ENCODE results near the gene DTNA. TPM values are rescaled to one million over a fixed set of nuclear protein-coding genes. Genes with fewer than 3 reads are reported as not detected.

The DTNA gene
- total RNA-seq, 5 donors from 2014 or later (not counting 1 experiment from before 2014, with no cell fraction given) = 0.18 TPM; not detected in 4

- POLR2A ChIA-PET = no interaction called here
- WGBS (ENCODE audit: insufficient coverage) = 100% methylated on average over 2 of the region's 7 CpGs
- ATAC-seq (replicated peaks in 1 of 4) = no peak
Measured at GRCh38 chr18:34859496-34859895, 149.4 kb downstream of the DTNA start.

GRCh38 chr18:34862561-34862960, 152.5 kb downstream of the DTNA start:
- Histone ChIP-seq H3K36me3 (ENCODE audit: control insufficient read depth in 2 of 2, extremely low read depth in 1 of 2, insufficient read depth in 1 of 2, low read length in 1 of 2) (no peaks in the 10 kb centered on the region), H3K27me3 (replicated peaks in 1 of 2; ENCODE audit: control insufficient read depth in 2 of 2, extremely low read depth in 1 of 2, insufficient read depth in 2 of 2, low read length in 1 of 2) (no peaks in the 10 kb centered on the region), H3K4me1 (ENCODE audit: control insufficient read depth in 1 of 2, extremely low read depth in 1 of 2, insufficient read depth in 2 of 2, low read length in 2 of 2) (peaks cover 7% of the 10 kb centered on the region in 2 experiments), H3K27ac (ENCODE audit: low read length) (no peak overlapping the region), H3K9me3 (no peaks in the 10 kb centered on the region), H3K4me3 (ENCODE audit: control insufficient read depth in 1 of 2, extremely low read depth in 1 of 2, low read length in 1 of 2) (no peak overlapping the region)
- no CpG with 5 or more reads among the region's 3 CpGs for WGBS (ENCODE audit: insufficient coverage)
- ATAC-seq (replicated peaks in 1 of 4) = no peak
- CTCF ChIA-PET = no interaction called here
- no peaks in the 10 kb centered on the region for H3K36me3 Mint-ChIP-seq
- peaks cover 0 to 21% (median 9%) of the 10 kb centered on the region in 3 donors for H3K4me1 Mint-ChIP-seq
- POLR2A ChIA-PET = no interaction called here
- H3K4me3 Mint-ChIP-seq = no peak overlapping the region
- DNase-seq = no peak
- no peaks in the 10 kb centered on the region for H3K9me3 Mint-ChIP-seq
- no peak overlapping the region for H3K27ac Mint-ChIP-seq
- no peaks in the 10 kb centered on the region for H3K27me3 Mint-ChIP-seq

More at GRCh38 chr18:34859496-34859895, 149.4 kb downstream of the DTNA start:
- CTCF ChIA-PET = no interaction called here
- Mint-ChIP-seq H3K27ac (no peak overlapping the region), H3K9me3 (no peaks in the 10 kb centered on the region), H3K36me3 (no peaks in the 10 kb centered on the region), H3K27me3 (peaks cover 0 to 3% of the 10 kb centered on the region in 2 donors), H3K4me1 (peaks cover 0 to 10% (median 7%) of the 10 kb centered on the region in 3 donors), H3K4me3 (peak overlapping the region in 1 of 3 donors; percentile 61)
- H3K27me3 ChIP-seq (replicated peaks in 1 of 2; ENCODE audit: control insufficient read depth in 2 of 2, extremely low read depth in 1 of 2, insufficient read depth in 2 of 2, low read length in 1 of 2) = no peaks in the 10 kb centered on the region
- H3K27ac ChIP-seq (ENCODE audit: low read length) = no peak overlapping the region
- no peaks in the 10 kb centered on the region for H3K36me3 ChIP-seq (ENCODE audit: control insufficient read depth in 2 of 2, extremely low read depth in 1 of 2, insufficient read depth in 1 of 2, low read length in 1 of 2)
- H3K9me3 ChIP-seq = no peaks in the 10 kb centered on the region
- H3K4me3 ChIP-seq (ENCODE audit: control insufficient read depth in 1 of 2, extremely low read depth in 1 of 2, low read length in 1 of 2) = no peak overlapping the region
- DNase-seq = no peak
- peaks cover 0 to 7% of the 10 kb centered on the region in 2 experiments for H3K4me1 ChIP-seq (ENCODE audit: control insufficient read depth in 1 of 2, extremely low read depth in 1 of 2, insufficient read depth in 2 of 2, low read length in 2 of 2)

GRCh38 chr18:34863702-34864101, 153.6 kb downstream of the DTNA start:
- Histone ChIP-seq H3K9me3 (no peaks in the 10 kb centered on the region), H3K4me1 (ENCODE audit: control insufficient read depth in 1 of 2, extremely low read depth in 1 of 2, insufficient read depth in 2 of 2, low read length in 2 of 2) (peaks cover 7% of the 10 kb centered on the region in 2 experiments), H3K27me3 (replicated peaks in 1 of 2; ENCODE audit: control insufficient read depth in 2 of 2, extremely low read depth in 1 of 2, insufficient read depth in 2 of 2, low read length in 1 of 2) (no peaks in the 10 kb centered on the region), H3K4me3 (ENCODE audit: control insufficient read depth in 1 of 2, extremely low read depth in 1 of 2, low read length in 1 of 2) (no peak overlapping the region), H3K27ac (ENCODE audit: low read length) (no peak overlapping the region), H3K36me3 (ENCODE audit: control insufficient read depth in 2 of 2, extremely low read depth in 1 of 2, insufficient read depth in 1 of 2, low read length in 1 of 2) (no peaks in the 10 kb centered on the region)
- no peaks in the 10 kb centered on the region for H3K9me3 Mint-ChIP-seq
- ChIA-PET POLR2A (no interaction called here), CTCF (interaction anchor here in 1 of 2 donors (0.6 kb wide), 1 partner anchor 648 kb away, joined by 3 read pairs; no protein-coding TSS in a partner anchor)
- no peaks in the 10 kb centered on the region for H3K36me3 Mint-ChIP-seq
- no peaks in the 10 kb centered on the region for H3K27me3 Mint-ChIP-seq
- no peak for DNase-seq
- WGBS (ENCODE audit: insufficient coverage) = 91% methylated on average over 3 of the region's 3 CpGs
- H3K4me3 Mint-ChIP-seq = no peak overlapping the region
- ATAC-seq (replicated peaks in 1 of 4) = no peak
- H3K27ac Mint-ChIP-seq = no peak overlapping the region
- H3K4me1 Mint-ChIP-seq = peaks cover 0 to 21% (median 9%) of the 10 kb centered on the region in 3 donors

GRCh38 chr18:34864836-34865497, 154.9 kb downstream of the DTNA start:
- no peaks in the 10 kb centered on the region for H3K36me3 Mint-ChIP-seq
- H3K9me3 Mint-ChIP-seq = no peaks in the 10 kb centered on the region
- H3K27me3 ChIP-seq (replicated peaks in 1 of 2; ENCODE audit: control insufficient read depth in 2 of 2, extremely low read depth in 1 of 2, insufficient read depth in 2 of 2, low read length in 1 of 2) = no peaks in the 10 kb centered on the region
- H3K36me3 ChIP-seq (ENCODE audit: control insufficient read depth in 2 of 2, extremely low read depth in 1 of 2, insufficient read depth in 1 of 2, low read length in 1 of 2) = no peaks in the 10 kb centered on the region
- POLR2A ChIA-PET = interaction anchor here in 1 of 2 donors (0.7 kb wide), 1 partner anchor 9 kb away, joined by 6 read pairs; no protein-coding TSS in a partner anchor
- no peak overlapping the region for H3K27ac ChIP-seq (ENCODE audit: low read length)
- peak overlapping the region in 1 of 2 donors; percentile 4 for H3K27ac Mint-ChIP-seq
- no peaks in the 10 kb centered on the region for H3K9me3 ChIP-seq
- no CpG with 5 or more reads among the region's 3 CpGs for WGBS (ENCODE audit: insufficient coverage)
- peaks cover 0 to 17% (median 8%) of the 10 kb centered on the region in 3 donors for H3K4me1 Mint-ChIP-seq
- H3K4me3 ChIP-seq (ENCODE audit: control insufficient read depth in 1 of 2, extremely low read depth in 1 of 2, low read length in 1 of 2) = no peak overlapping the region
- ATAC-seq (replicated peaks in 1 of 4) = no peak
- H3K4me3 Mint-ChIP-seq = no peak overlapping the region
- peaks cover 6 to 7% of the 10 kb centered on the region in 2 experiments for H3K4me1 ChIP-seq (ENCODE audit: control insufficient read depth in 1 of 2, extremely low read depth in 1 of 2, insufficient read depth in 2 of 2, low read length in 2 of 2)
- CTCF ChIA-PET = no interaction called here
- DNase-seq = no peak
- H3K27me3 Mint-ChIP-seq = no peaks in the 10 kb centered on the region

GRCh38 chr18:34866310-34866709, 156.2 kb downstream of the DTNA start:
- Mint-ChIP-seq H3K4me3 (no peak overlapping the region), H3K9me3 (no peaks in the 10 kb centered on the region), H3K27me3 (no peaks in the 10 kb centered on the region), H3K27ac (no peak overlapping the region), H3K36me3 (no peaks in the 10 kb centered on the region), H3K4me1 (peaks cover 0 to 10% (median 3%) of the 10 kb centered on the region in 3 donors)
- Histone ChIP-seq H3K9me3 (no peaks in the 10 kb centered on the region), H3K4me1 (ENCODE audit: control insufficient read depth in 1 of 2, extremely low read depth in 1 of 2, insufficient read depth in 2 of 2, low read length in 2 of 2) (peaks cover 0 to 7% of the 10 kb centered on the region in 2 experiments), H3K27ac (ENCODE audit: low read length) (no peak overlapping the region), H3K4me3 (ENCODE audit: control insufficient read depth in 1 of 2, extremely low read depth in 1 of 2, low read length in 1 of 2) (no peak overlapping the region), H3K27me3 (replicated peaks in 1 of 2; ENCODE audit: control insufficient read depth in 2 of 2, extremely low read depth in 1 of 2, insufficient read depth in 2 of 2, low read length in 1 of 2) (no peaks in the 10 kb centered on the region), H3K36me3 (ENCODE audit: control insufficient read depth in 2 of 2, extremely low read depth in 1 of 2, insufficient read depth in 1 of 2, low read length in 1 of 2) (no peaks in the 10 kb centered on the region)
- ChIA-PET POLR2A (no interaction called here), CTCF (interaction anchor here (0.6 to 1.1 kb wide), 2 partner anchors 9 to 489 kb away, joined by 4 to 5 read pairs; no protein-coding TSS in a partner anchor)
- 17% methylated on average over 1 of the region's 2 CpGs for WGBS (ENCODE audit: insufficient coverage)
- ATAC-seq (replicated peaks in 1 of 4) = no peak
- DNase-seq = no peak

GRCh38 chr18:34866739-34867138, 156.6 kb downstream of the DTNA start:
- Histone ChIP-seq H3K36me3 (ENCODE audit: control insufficient read depth in 2 of 2, extremely low read depth in 1 of 2, insufficient read depth in 1 of 2, low read length in 1 of 2) (no peaks in the 10 kb centered on the region), H3K27ac (ENCODE audit: low read length) (no peak overlapping the region), H3K27me3 (replicated peaks in 1 of 2; ENCODE audit: control insufficient read depth in 2 of 2, extremely low read depth in 1 of 2, insufficient read depth in 2 of 2, low read length in 1 of 2) (no peaks in the 10 kb centered on the region), H3K4me3 (ENCODE audit: control insufficient read depth in 1 of 2, extremely low read depth in 1 of 2, low read length in 1 of 2) (no peak overlapping the region), H3K4me1 (ENCODE audit: control insufficient read depth in 1 of 2, extremely low read depth in 1 of 2, insufficient read depth in 2 of 2, low read length in 2 of 2) (peaks cover 0 to 7% of the 10 kb centered on the region in 2 experiments), H3K9me3 (no peaks in the 10 kb centered on the region)
- DNase-seq (no peak), ATAC-seq (replicated peaks in 1 of 4) (no peak)
- CTCF ChIA-PET = interaction anchor here (0.6 to 1.1 kb wide), 3 partner anchors 10 to 488 kb away, joined by 3 to 5 read pairs (median 4); no protein-coding TSS in a partner anchor
- no CpG with 5 or more reads among the region's 4 CpGs for WGBS (ENCODE audit: insufficient coverage)
- Mint-ChIP-seq H3K9me3 (no peaks in the 10 kb centered on the region), H3K4me3 (no peak overlapping the region), H3K4me1 (peaks cover 0 to 10% (median 5%) of the 10 kb centered on the region in 3 donors), H3K36me3 (no peaks in the 10 kb centered on the region), H3K27me3 (no peaks in the 10 kb centered on the region), H3K27ac (no peak overlapping the region)
- POLR2A ChIA-PET = no interaction called here

Data from T-cell (primary cell).